ENCODE data around the gene MEX3D.

MEX3D gene

GRCh38 chr19:1608359-1609102 is 40.4 kb upstream of the MEX3D start (continued):
- no peak for TF ChIP-seq ZNF2 (tag by site-specific recombination; IDR thresholded peaks at IDR 0.05)
- TF ChIP-seq, protein P1, sequence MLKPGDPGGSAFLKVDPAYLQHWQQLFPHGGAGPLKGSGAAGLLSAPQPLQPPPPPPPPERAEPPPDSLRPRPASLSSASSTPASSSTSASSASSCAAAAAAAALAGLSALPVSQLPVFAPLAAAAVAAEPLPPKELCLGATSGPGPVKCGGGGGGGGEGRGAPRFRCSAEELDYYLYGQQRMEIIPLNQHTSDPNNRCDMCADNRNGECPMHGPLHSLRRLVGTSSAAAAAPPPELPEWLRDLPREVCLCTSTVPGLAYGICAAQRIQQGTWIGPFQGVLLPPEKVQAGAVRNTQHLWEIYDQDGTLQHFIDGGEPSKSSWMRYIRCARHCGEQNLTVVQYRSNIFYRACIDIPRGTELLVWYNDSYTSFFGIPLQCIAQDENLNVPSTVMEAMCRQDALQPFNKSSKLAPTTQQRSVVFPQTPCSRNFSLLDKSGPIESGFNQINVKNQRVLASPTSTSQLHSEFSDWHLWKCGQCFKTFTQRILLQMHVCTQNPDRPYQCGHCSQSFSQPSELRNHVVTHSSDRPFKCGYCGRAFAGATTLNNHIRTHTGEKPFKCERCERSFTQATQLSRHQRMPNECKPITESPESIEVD (tag by site-specific recombination; IDR thresholded peaks at IDR 0.05) = no peak
- TF ChIP-seq ZNF184 (tag by site-specific recombination; IDR thresholded peaks at IDR 0.05) = no peak
- TF ChIP-seq ZFP37 (tag by site-specific recombination; IDR thresholded peaks at IDR 0.05) = no peak
- no peak for TF ChIP-seq ZEB2 (tag by site-specific recombination; IDR thresholded peaks at IDR 0.05)
- TF ChIP-seq ZNF48 (tag by site-specific recombination; IDR thresholded peaks at IDR 0.05) = no peak
- no peak for TF ChIP-seq YY1 (tag by site-specific recombination; IDR thresholded peaks at IDR 0.05)
- no peak for TF ChIP-seq OSR2 (tag by site-specific recombination; IDR thresholded peaks at IDR 0.05)
- peak; percentile 45; the same call in 1 of the 2 replicates for TF ChIP-seq WT1 (tag by site-specific recombination; IDR thresholded peaks at IDR 0.05)
- TF ChIP-seq ZNF292 (tag by site-specific recombination; IDR thresholded peaks at IDR 0.05; ENCODE audit: borderline replicate concordance, low read depth) = no peak
- TF ChIP-seq CTCF (tag by site-specific recombination; IDR thresholded peaks at IDR 0.05) = 0 out of 2 replicates have a peak, but pooled peaks have one; percentile 21
- TF ChIP-seq ZNF544 (tag by site-specific recombination; IDR thresholded peaks at IDR 0.05) = no peak
- no peak for TF ChIP-seq ZNF10 (tag by site-specific recombination; IDR thresholded peaks at IDR 0.05)
- peak; percentile 57; the same call in 1 of the 2 replicates for TF ChIP-seq GLIS2 (tag by site-specific recombination; IDR thresholded peaks at IDR 0.05)
- 0 out of 2 replicates have a peak, but pooled peaks have one; percentile 20 for TF ChIP-seq KLF8 (tag by site-specific recombination; IDR thresholded peaks at IDR 0.05)
- no peak for TF ChIP-seq BCL11B (tag by site-specific recombination; IDR thresholded peaks at IDR 0.05; ENCODE audit: low read depth)
- TF ChIP-seq TRIM28 (IDR thresholded peaks at IDR 0.05; ENCODE audit: borderline replicate concordance, low read length) = no peak
- TF ChIP-seq ZNF341 (tag by site-specific recombination; IDR thresholded peaks at IDR 0.05; ENCODE audit: low read depth) = no peak
- TF ChIP-seq ZNF19 (tag by site-specific recombination; IDR thresholded peaks at IDR 0.05; ENCODE audit: low read depth) = no peak
- TF ChIP-seq, protein P2, sequence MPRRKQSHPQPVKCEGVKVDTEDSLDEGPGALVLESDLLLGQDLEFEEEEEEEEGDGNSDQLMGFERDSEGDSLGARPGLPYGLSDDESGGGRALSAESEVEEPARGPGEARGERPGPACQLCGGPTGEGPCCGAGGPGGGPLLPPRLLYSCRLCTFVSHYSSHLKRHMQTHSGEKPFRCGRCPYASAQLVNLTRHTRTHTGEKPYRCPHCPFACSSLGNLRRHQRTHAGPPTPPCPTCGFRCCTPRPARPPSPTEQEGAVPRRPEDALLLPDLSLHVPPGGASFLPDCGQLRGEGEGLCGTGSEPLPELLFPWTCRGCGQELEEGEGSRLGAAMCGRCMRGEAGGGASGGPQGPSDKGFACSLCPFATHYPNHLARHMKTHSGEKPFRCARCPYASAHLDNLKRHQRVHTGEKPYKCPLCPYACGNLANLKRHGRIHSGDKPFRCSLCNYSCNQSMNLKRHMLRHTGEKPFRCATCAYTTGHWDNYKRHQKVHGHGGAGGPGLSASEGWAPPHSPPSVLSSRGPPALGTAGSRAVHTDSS (tag by site-specific recombination; IDR thresholded peaks at IDR 0.05) = no peak
- no peak for TF ChIP-seq ZNF549 (tag by site-specific recombination; IDR thresholded peaks at IDR 0.05)
- TF ChIP-seq ZNF24 (tag by site-specific recombination; IDR thresholded peaks at IDR 0.05) = no peak
- TF ChIP-seq OVOL3 (tag by site-specific recombination; IDR thresholded peaks at IDR 0.05) = no peak
- TF ChIP-seq ZNF658 (tag by site-specific recombination; IDR thresholded peaks at IDR 0.05) = no peak
- no peak for TF ChIP-seq SP2 (tag by site-specific recombination; IDR thresholded peaks at IDR 0.05)
- TF ChIP-seq ZSCAN23 (tag by site-specific recombination; IDR thresholded peaks at IDR 0.05) = no peak
- TF ChIP-seq ZBTB17 (tag by site-specific recombination; IDR thresholded peaks at IDR 0.05) = no peak
- TF ChIP-seq ZNF629 (tag by site-specific recombination; IDR thresholded peaks at IDR 0.05) = no peak
- no peak for TF ChIP-seq ZNF610 (tag by site-specific recombination; IDR thresholded peaks at IDR 0.05; ENCODE audit: borderline replicate concordance)
- TF ChIP-seq, protein P3, sequence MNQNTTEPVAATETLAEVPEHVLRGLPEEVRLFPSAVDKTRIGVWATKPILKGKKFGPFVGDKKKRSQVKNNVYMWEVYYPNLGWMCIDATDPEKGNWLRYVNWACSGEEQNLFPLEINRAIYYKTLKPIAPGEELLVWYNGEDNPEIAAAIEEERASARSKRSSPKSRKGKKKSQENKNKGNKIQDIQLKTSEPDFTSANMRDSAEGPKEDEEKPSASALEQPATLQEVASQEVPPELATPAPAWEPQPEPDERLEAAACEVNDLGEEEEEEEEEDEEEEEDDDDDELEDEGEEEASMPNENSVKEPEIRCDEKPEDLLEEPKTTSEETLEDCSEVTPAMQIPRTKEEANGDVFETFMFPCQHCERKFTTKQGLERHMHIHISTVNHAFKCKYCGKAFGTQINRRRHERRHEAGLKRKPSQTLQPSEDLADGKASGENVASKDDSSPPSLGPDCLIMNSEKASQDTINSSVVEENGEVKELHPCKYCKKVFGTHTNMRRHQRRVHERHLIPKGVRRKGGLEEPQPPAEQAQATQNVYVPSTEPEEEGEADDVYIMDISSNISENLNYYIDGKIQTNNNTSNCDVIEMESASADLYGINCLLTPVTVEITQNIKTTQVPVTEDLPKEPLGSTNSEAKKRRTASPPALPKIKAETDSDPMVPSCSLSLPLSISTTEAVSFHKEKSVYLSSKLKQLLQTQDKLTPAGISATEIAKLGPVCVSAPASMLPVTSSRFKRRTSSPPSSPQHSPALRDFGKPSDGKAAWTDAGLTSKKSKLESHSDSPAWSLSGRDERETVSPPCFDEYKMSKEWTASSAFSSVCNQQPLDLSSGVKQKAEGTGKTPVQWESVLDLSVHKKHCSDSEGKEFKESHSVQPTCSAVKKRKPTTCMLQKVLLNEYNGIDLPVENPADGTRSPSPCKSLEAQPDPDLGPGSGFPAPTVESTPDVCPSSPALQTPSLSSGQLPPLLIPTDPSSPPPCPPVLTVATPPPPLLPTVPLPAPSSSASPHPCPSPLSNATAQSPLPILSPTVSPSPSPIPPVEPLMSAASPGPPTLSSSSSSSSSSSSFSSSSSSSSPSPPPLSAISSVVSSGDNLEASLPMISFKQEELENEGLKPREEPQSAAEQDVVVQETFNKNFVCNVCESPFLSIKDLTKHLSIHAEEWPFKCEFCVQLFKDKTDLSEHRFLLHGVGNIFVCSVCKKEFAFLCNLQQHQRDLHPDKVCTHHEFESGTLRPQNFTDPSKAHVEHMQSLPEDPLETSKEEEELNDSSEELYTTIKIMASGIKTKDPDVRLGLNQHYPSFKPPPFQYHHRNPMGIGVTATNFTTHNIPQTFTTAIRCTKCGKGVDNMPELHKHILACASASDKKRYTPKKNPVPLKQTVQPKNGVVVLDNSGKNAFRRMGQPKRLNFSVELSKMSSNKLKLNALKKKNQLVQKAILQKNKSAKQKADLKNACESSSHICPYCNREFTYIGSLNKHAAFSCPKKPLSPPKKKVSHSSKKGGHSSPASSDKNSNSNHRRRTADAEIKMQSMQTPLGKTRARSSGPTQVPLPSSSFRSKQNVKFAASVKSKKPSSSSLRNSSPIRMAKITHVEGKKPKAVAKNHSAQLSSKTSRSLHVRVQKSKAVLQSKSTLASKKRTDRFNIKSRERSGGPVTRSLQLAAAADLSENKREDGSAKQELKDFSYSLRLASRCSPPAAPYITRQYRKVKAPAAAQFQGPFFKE (tag by site-specific recombination; IDR thresholded peaks at IDR 0.05; ENCODE audit: borderline replicate concordance) = no peak
- no peak for TF ChIP-seq ZNF792 (tag by site-specific recombination; IDR thresholded peaks at IDR 0.05)
- TF ChIP-seq ZBTB48 (tag by site-specific recombination; IDR thresholded peaks at IDR 0.05) = no peak
